AG04449 (cell line): ENCODE results near the gene CHCHD1.
"Not testable (repeated sequence)": the region's sequence is repeated elsewhere in the genome, so short reads cannot be mapped to it uniquely, and the experiment has no call there.

Experiments
- CTCF ChIA-PET: fragments of 350-600 bp; formaldehyde crosslinking; extraction: SDS; loops from one replicate; lab custom pipeline; 2021; ENCODE audit warnings: antibody characterized with exemption; lab: Yijun Ruan, JAX
- POLR2A ChIA-PET: fragments of 400-600, 350-600 bp; formaldehyde crosslinking; extraction: SDS; loops from one replicate; lab custom pipeline; 2020; ENCODE audit warnings: antibody characterized with exemption, inconsistent platforms; lab: Yijun Ruan, JAX
- DNase-seq: peaks from one replicate; pipeline ENCODE4 v3.0.0-alpha.2; 2010; ENCODE audit warnings: low read depth, low spot score
- H3K4me3 ChIP-seq: 2 replicates; pipeline ENCODE4 v1.5.1; 2011; ENCODE audit warnings: low read depth, mild to moderate bottlenecking, control low read depth, low read length
- TF ChIP-seq, protein P1 (sequence below): IDR thresholded peaks from one replicate; pipeline ENCODE4 v1.5.1; 2011; ENCODE audit warnings: mild to moderate bottlenecking, moderate library complexity, low read length, control low read depth, inconsistent platforms; ENCODE audit not compliant: insufficient read depth; ENCODE audit errors: missing control alignments

Gene CHCHD1

DNA sequence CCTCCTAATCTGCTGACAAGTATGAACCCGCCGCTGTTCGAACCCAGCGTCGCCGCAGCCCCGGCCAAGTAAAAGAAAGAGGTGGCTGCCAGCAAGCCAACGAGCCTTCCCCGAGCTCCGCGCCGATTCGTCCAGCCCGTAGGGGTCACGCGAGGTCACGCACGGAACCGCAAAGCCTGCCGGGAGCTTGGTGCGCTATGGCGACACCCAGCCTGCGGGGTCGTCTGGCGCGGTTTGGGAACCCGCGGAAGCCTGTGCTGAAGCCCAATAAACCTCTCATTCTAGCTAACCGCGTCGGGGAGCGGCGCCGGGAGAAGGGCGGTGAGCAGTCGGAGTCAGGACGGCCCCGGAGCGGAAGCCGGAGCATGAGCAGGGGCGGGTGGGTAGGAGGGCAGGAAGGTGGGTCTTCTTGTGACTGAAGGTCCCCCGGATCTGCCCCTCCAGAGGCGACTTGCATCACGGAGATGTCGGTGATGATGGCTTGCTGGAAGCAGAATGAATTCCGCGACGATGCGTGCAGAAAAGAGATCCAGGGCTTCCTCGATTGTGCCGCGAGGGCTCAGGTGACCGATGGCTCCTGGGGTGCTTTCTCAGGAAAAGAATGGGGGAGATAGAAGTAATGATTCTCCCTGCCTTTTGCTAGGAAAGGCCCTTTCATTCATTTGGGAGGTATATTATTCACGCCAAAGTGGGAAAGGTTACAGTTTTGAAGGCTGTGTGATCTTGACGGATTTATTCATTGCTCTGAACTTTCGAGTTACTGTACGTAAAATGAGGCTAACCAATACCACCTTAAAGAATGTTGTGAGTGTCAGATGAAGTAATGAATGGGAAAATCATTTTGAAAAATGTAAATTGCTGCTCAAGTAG is at the start of gene CHCHD1:
TSS of gene CHCHD1 (plus strand) at position 170 of the 870 bp plus-strand sequence. CDS start at position 198, 28 bp downstream.
- H3K4me3 ChIP-seq: peak within 1 kb of the TSS; percentile 87
- ChIA-PET CTCF (interaction anchor here (1.0 to 3.0 kb wide), 5 partner anchors 8 to 98 kb away, joined by 3 to 13 read pairs (median 6); a partner anchor contains a TSS), POLR2A (interaction anchor here (0.5 to 3.3 kb wide), 6 partner anchors 9 to 95 kb away, joined by 3 to 25 read pairs (median 3); a partner anchor contains a TSS)
- TF ChIP-seq, protein P1, sequence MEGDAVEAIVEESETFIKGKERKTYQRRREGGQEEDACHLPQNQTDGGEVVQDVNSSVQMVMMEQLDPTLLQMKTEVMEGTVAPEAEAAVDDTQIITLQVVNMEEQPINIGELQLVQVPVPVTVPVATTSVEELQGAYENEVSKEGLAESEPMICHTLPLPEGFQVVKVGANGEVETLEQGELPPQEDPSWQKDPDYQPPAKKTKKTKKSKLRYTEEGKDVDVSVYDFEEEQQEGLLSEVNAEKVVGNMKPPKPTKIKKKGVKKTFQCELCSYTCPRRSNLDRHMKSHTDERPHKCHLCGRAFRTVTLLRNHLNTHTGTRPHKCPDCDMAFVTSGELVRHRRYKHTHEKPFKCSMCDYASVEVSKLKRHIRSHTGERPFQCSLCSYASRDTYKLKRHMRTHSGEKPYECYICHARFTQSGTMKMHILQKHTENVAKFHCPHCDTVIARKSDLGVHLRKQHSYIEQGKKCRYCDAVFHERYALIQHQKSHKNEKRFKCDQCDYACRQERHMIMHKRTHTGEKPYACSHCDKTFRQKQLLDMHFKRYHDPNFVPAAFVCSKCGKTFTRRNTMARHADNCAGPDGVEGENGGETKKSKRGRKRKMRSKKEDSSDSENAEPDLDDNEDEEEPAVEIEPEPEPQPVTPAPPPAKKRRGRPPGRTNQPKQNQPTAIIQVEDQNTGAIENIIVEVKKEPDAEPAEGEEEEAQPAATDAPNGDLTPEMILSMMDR: no peak
- DNase-seq: peak; percentile 42

DNA sequence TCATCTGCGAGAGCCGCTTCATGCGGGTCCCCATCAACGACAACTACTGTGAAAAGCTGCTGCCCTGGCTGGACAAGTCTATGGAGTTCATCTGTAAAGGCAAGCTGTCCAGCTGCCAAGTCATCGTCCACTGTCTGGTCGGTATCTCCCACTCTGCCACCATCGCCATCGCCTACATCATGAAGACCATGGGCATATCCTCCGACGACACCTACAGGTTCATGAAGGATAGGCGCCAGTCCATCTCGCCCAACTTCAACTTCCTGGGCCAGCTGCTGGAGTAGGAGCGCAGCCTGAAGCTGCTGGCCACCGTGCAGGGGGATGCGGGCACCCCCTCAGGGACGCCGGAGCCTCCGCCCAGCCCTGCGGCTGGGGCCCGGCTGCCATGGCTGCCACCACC is 49.4 kb upstream of the CHCHD1 start:
- TF ChIP-seq, protein P1: no peak
- no peak for DNase-seq
- no peak overlapping the region for H3K4me3 ChIP-seq
- ChIA-PET CTCF (interaction anchor here (1.2 kb wide), 1 partner anchor 203 kb away, joined by 3 read pairs; no protein-coding TSS in a partner anchor), POLR2A (interaction anchor here (4.3 kb wide), 1 partner anchor 11 kb away, joined by 28 read pairs; the partner anchor contains the start of gene SEC24C)

DNA sequence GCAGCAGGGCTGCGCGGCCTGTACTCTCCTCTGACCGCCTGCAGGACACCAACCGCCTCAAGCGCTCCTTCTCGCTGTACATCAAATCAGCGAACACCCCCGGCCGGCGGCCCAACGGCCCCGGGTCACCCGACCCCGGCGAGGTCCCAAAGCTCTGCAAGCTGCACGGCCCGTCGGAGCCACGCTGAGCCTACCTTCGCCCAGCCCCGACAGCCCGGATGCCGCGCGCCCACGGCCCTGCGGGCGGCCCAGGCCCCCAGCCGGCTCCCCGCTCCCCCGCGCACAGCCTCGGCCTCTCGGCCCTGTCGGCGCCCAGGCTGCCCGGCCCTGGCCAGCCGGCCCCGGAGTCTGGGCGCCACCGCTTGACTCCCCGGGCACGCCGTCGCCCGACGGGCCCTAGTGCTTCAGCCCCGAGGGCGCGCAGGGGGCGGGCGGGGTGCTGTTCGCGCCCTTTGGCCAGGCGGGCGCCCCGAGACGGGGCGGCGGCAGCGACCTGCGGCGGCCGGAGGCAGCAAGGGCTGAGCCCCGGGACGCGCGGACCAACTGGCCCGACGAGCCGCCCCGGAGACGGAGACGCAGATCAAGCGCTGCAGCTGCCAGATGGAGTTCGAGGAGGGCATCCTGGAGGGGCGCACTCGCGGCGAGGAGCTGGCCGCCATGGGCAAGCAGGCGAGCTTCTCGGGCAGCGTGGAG is 48.8 kb upstream of the CHCHD1 start:
- TF ChIP-seq, protein P1: no peak
- no peak overlapping the region for H3K4me3 ChIP-seq
- no peak for DNase-seq
- POLR2A ChIA-PET: interaction anchor here (4.3 kb wide), 1 partner anchor 10 kb away, joined by 28 read pairs; the partner anchor contains the start of gene SEC24C
- CTCF ChIA-PET: interaction anchor here (1.1 kb wide), 1 partner anchor 87 kb away, joined by 3 read pairs; no protein-coding TSS in a partner anchor

DNA sequence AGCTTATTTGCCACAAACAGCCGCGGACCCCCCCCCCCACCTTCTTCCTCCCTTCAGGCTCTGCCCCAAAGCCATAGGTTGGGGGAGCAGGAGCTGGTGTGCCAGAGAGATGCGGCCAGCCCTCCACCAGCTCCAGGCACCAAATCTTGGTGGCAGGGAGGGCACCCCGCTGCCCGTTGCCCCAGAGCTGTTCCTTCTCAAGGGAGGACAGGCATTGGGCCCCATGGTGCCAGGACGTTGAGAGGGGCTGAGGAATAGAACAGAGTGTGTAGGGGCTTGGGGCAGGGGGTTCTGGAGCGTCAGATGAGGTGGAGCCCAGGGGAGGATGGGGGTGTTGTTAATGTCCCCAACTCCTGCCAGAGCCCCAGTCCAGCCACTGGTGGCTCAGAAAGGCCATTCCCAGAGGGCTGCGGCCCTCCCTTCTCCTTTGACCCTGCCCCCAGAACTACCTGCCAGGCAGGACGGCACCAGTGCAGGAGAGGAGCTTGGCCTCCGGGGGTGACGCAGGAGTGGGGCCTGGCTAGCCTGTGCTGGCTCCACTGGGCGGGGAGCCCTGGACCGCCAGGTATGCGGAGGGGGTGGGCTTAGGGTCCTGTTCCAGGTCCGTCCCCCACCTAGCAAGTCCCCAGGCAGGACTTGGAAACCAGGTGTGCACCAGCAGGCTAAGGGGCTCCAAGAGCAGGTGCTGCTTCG is 47.7 kb upstream of the CHCHD1 start:
- H3K4me3 ChIP-seq: no peak overlapping the region
- POLR2A ChIA-PET: interaction anchor here (0.9 kb wide), 1 partner anchor 10 kb away, joined by 3 read pairs; the partner anchor contains the start of gene SEC24C
- TF ChIP-seq, protein P1: no peak
- no peak for DNase-seq
- CTCF ChIA-PET: no interaction called here

DNA sequence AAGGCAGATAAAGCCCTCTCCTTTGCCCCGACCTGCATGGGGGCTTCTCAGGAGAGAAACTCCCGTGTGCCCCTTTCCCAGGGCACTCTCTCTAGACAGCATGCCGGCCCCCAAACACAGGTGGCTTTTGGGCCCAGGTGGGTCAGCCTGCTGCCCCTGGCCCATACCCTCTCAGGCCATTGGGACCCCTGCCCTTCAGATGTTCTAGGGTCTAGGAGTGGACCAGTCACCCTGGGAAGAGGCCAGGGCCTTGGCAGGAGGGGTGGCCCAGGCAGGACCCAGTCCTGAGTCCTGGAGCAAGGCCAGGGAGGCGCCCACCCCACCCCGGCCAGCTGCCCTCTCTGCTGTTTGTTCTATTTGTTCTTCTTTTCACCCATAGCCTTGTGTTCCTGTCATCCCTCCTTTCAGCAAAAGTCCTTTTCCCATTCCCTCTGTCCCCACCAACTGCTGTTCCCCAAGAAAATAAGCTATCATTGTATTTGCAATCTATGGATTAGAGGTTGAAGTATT is 47.0 kb upstream of the CHCHD1 start:
- TF ChIP-seq, protein P1: no peak
- ChIA-PET CTCF (no interaction called here), POLR2A (no interaction called here)

DNA sequence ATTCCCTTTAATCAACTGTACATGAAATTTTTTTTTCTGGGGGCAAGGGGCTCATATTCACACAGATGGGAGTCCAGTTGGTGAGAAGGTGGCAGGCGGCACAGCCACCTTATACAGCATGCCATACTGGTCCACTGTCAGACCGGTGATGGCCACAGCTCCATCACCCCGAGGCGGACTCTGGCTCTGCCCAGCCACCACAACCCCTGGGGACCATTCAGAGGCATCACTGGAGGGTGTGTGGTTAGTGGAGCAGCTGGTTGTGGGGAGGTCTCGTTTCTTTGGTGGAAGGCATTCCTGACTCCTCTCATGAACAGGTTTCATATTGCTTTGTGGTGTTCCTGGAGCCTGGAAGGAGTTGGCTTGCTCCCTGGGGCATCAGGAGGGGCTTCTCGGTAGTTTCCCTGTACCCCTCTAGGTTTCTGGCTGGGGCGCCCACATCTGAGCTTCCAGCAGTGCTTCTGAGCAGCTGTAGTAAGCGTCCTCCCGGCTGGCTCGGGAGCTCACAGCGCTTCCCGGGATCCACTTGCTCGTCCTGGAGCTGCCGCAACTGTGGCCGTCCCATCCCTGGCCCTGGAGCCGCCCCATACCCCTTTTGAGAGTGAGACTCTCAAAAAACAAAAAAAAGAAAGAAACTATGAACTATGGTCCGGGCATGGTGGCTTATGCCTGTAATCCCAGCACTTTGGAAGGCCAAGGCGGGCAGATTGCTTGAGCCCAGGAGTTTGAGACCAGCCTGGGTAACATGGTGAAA is 41.2 kb upstream of the CHCHD1 start:
- POLR2A ChIA-PET, CTCF ChIA-PET, DNase-seq, H3K4me3 ChIP-seq: not testable (repeated sequence)

More for the DNA sequence above, 47.0 kb upstream of the CHCHD1 start:
- DNase-seq: no peak
- no peak overlapping the region for H3K4me3 ChIP-seq
